ENCODE measurements around the gene SNAP23.

SNAP23 gene

GRCh38 chr15:42533246-42533645 is 37.8 kb downstream of the SNAP23 start:
- TF ChIP-seq CTCF (IDR thresholded peaks at IDR 0.05; ENCODE audit: low read depth, low read length, missing control alignments): no peak
- no peak overlapping the region for H3K4me3 ChIP-seq (ENCODE audit: low read depth, low read length)
- DNase-seq (ENCODE audit: low read depth): no peak

GRCh38 chr15:42544853-42545629 is 49.6 kb downstream of the SNAP23 start:
- TF ChIP-seq CTCF (IDR thresholded peaks at IDR 0.05; ENCODE audit: low read depth, low read length, missing control alignments): no peak
- no peak overlapping the region for H3K4me3 ChIP-seq (ENCODE audit: low read depth, low read length)

GRCh38 chr15:42547918-42548248 is 52.4 kb downstream of the SNAP23 start:
- H3K4me3 ChIP-seq (ENCODE audit: low read depth, low read length): peak overlapping the region; percentile 90
- no peak for TF ChIP-seq CTCF (IDR thresholded peaks at IDR 0.05; ENCODE audit: low read depth, low read length, missing control alignments)
- no peak for DNase-seq (ENCODE audit: low read depth)

More at GRCh38 chr15:42544853-42545629, 49.6 kb downstream of the SNAP23 start:
- DNase-seq (ENCODE audit: low read depth): no peak

- TF ChIP-seq CTCF (IDR thresholded peaks at IDR 0.05; ENCODE audit: low read depth, low read length, missing control alignments): no peak
- peak; percentile 43 for DNase-seq (ENCODE audit: low read depth)
- peak within 1 kb of the TSS; percentile 90 for H3K4me3 ChIP-seq (ENCODE audit: low read depth, low read length)
These were observed 53.0 kb downstream of the SNAP23 start, which contains the start of the genes HAUS2 and LRRC57 for GRCh38 chr15:42548249-42549031. HAUS2 (plus strand) TSS chr15:42548838; CDS start chr15:42548873, 35 bp downstream. LRRC57 (minus strand) TSS chr15:42548793; CDS start chr15:42548434, 359 bp downstream.

- H3K4me3 ChIP-seq (ENCODE audit: low read depth, low read length): peak overlapping the region; percentile 90
- no peak for TF ChIP-seq CTCF (IDR thresholded peaks at IDR 0.05; ENCODE audit: low read depth, low read length, missing control alignments)
- peak; percentile 8 for DNase-seq (ENCODE audit: low read depth)
These were observed 53.6 kb downstream of the SNAP23 start for GRCh38 chr15:42549032-42549491.

- no peak for TF ChIP-seq CTCF (IDR thresholded peaks at IDR 0.05; ENCODE audit: low read depth, low read length, missing control alignments)
- H3K4me3 ChIP-seq (ENCODE audit: low read depth, low read length): peak overlapping the region; percentile 90
- no peak for DNase-seq (ENCODE audit: low read depth)
These were observed 54.4 kb downstream of the SNAP23 start for GRCh38 chr15:42549741-42550392.
